Endothelial cell of umbilical vein (primary cell): ENCODE measurements around the gene TARM1. TPM values are rescaled to one million over a fixed set of nuclear protein-coding genes. Genes with fewer than 3 reads are reported as not detected.

Source experiments
- BruUV-seq: library from RNA; stranded (reverse); fragments of 400-500 nt; replicated peaks from 2 replicates; lab custom pipeline; 2021; lab: Mats Ljungman, UMichigan
- CTCF ChIA-PET: fragments of 300-600, 350-600 bp; sonication (Branson Sonifier 250); formaldehyde crosslinking; loops from one replicate; lab custom pipeline; 2021; ENCODE audit warnings: antibody characterized with exemption, inconsistent platforms; lab: Charles Lee
- POLR2A ChIA-PET: fragments of 300-600, 350-600 bp; sonication (Branson Sonifier 250); formaldehyde crosslinking; loops from one replicate; lab custom pipeline; 2021; ENCODE audit warnings: antibody characterized with exemption, inconsistent platforms; lab: Charles Lee
- DNase-seq: peaks from one replicate; pipeline ENCODE4 v3.0.0-alpha.2; 2011; ENCODE audit warnings: low read depth, low spot score
- FAIRE-seq: peaks from 2 replicates; lab custom pipeline; 2011; peaks lifted over from hg19 to GRCh38; lab: Jason Lieb, UNC
- H2AFZ ChIP-seq: 2 replicates; pipeline ENCODE4 v1.6.0; 2012; ENCODE audit warnings: low read depth, low read length, control low read depth, inconsistent platforms
- H3K27ac ChIP-seq: 2 replicates; pipeline ENCODE4 v1.5.1; 2011; ENCODE audit warnings: low read depth, mild to moderate bottlenecking, control low read depth, low read length, moderate library complexity; ENCODE audit not compliant: insufficient read depth
- H3K27me3 ChIP-seq, 2 experiments: 2 replicates each; pipeline versions ENCODE4 v1.6.0 to v1.6.1; 2011; ENCODE audit warnings: low read length in 2 of 2, mixed read lengths in 1 of 2; ENCODE audit not compliant: control insufficient read depth in 2 of 2, insufficient read depth in 2 of 2
- H3K36me3 ChIP-seq, 2 experiments: 2 replicates in 1 of 2; 3 replicates in 1 of 2; pipeline ENCODE4 v1.5.1; 2011; ENCODE audit warnings: low read length in 2 of 2, mild to moderate bottlenecking in 1 of 2, moderate library complexity in 1 of 2; ENCODE audit not compliant: control insufficient read depth in 2 of 2, insufficient read depth in 2 of 2; ENCODE audit errors: extremely low read depth in 1 of 2
- H3K4me1 ChIP-seq: 3 replicates; pipeline ENCODE4 v1.5.1; 2011; ENCODE audit warnings: mild to moderate bottlenecking, low read length; ENCODE audit not compliant: control insufficient read depth, insufficient read depth; ENCODE audit errors: extremely low read depth
- H3K4me2 ChIP-seq: 2 replicates; pipeline ENCODE4 v1.6.1; 2011; ENCODE audit warnings: low read length, control low read depth, mixed read lengths; ENCODE audit not compliant: insufficient read depth
- H3K4me3 ChIP-seq, 3 experiments: fragments of 200-600 bp in 1 of 3; sonication (generic), shearing (Covaris generic) in 1 of 3; replicated peaks in 1 of 3; 2 replicates each; pipeline ENCODE4 v1.5.1; 2011 to 2016; ENCODE audit warnings: control low read depth in 3 of 3, low read length in 3 of 3, mild to moderate bottlenecking in 2 of 3, inconsistent platforms in 1 of 3, low read depth in 1 of 3, moderate library complexity in 1 of 3; ENCODE audit not compliant: insufficient read depth in 1 of 3
- H3K79me2 ChIP-seq: 2 replicates; pipeline ENCODE4 v1.6.0; 2012; ENCODE audit warnings: low read length, inconsistent platforms; ENCODE audit not compliant: control insufficient read depth, insufficient read depth
- H3K9ac ChIP-seq: replicated peaks from 2 replicates; pipeline ENCODE3; 2011; ENCODE audit warnings: low read length, control low read depth; ENCODE audit not compliant: insufficient read depth; ENCODE audit errors: extremely low read depth
- H3K9me1 ChIP-seq: replicated peaks from 3 replicates; pipeline ENCODE4 v1.6.0; 2011; ENCODE audit warnings: mild to moderate bottlenecking, low read length; ENCODE audit not compliant: control insufficient read depth, insufficient read depth; ENCODE audit errors: extremely low read depth
- H3K9me3 ChIP-seq: replicated peaks from 2 replicates; pipeline ENCODE4 v1.5.1; 2012; ENCODE audit warnings: low read length, inconsistent platforms; ENCODE audit not compliant: control insufficient read depth, insufficient read depth
- H4K20me1 ChIP-seq: replicated peaks from 2 replicates; pipeline ENCODE3; 2011; ENCODE audit warnings: mild to moderate bottlenecking, low read length; ENCODE audit not compliant: control insufficient read depth, insufficient read depth; ENCODE audit errors: extremely low read depth
- CTCF ChIP-seq, 2 donors: IDR thresholded peaks; 1 replicate in 1 of 2; 2 replicates in 1 of 2; pipeline ENCODE4 v1.5.1; 2011; ENCODE audit warnings: low read length in 2 of 2, mild to moderate bottlenecking in 2 of 2, moderate library complexity in 2 of 2, control low read depth in 1 of 2, inconsistent platforms in 1 of 2, low read depth in 1 of 2; ENCODE audit not compliant: insufficient read depth in 1 of 2; ENCODE audit errors: extremely low read depth in 1 of 2
- EZH2 ChIP-seq: IDR thresholded peaks from 2 replicates; pipeline ENCODE4 v1.6.1; 2012; ENCODE audit warnings: borderline replicate concordance, low read depth, mild to moderate bottlenecking, moderate library complexity, low read length, inconsistent platforms; ENCODE audit not compliant: severe bottlenecking
- FOS ChIP-seq: IDR thresholded peaks from 2 replicates; pipeline ENCODE4 v1.6.1; 2011; ENCODE audit warnings: mild to moderate bottlenecking, low read length, moderate library complexity, borderline replicate concordance; ENCODE audit not compliant: insufficient read depth
- GATA2 ChIP-seq: IDR thresholded peaks from 2 replicates; pipeline ENCODE4 v1.7.0; 2011; ENCODE audit warnings: low read depth, mild to moderate bottlenecking, moderate library complexity, mixed read lengths, low read length; ENCODE audit not compliant: insufficient read length, insufficient read depth
- JUN ChIP-seq: IDR thresholded peaks from 2 replicates; pipeline ENCODE4 v1.6.1; 2011; ENCODE audit warnings: borderline replicate concordance, low read depth; ENCODE audit not compliant: insufficient read length, insufficient read depth
- MAX ChIP-seq: IDR thresholded peaks from 2 replicates; pipeline ENCODE4 v1.6.1; 2011; ENCODE audit not compliant: insufficient read depth, insufficient read length
- MYC ChIP-seq: IDR thresholded peaks from one replicate; pipeline ENCODE4 v1.6.1; 2011; ENCODE audit warnings: mild to moderate bottlenecking, low read depth, low read length
- POLR2A ChIP-seq: IDR thresholded peaks from 2 replicates; pipeline ENCODE4 v1.6.1; 2012; ENCODE audit warnings: low read depth, mild to moderate bottlenecking, control low read depth, low read length
- POLR2AphosphoS5 ChIP-seq: IDR thresholded peaks from 2 replicates; pipeline ENCODE4 v1.6.1; 2012; ENCODE audit warnings: low read depth, mild to moderate bottlenecking, control low read depth, low read length, moderate library complexity; ENCODE audit not compliant: insufficient read depth
- dilution Hi-C: fragments of 300-500 bp; cut with MboI; formaldehyde crosslinking; loops from one replicate; pipeline ENCODE4 v1.15.0; 2019; ENCODE audit warnings: low sequenced_read_pairs; ENCODE audit not compliant: extremely low pct_ligation_motif_present
- intact Hi-C: fragments of 100-400 bp; cut with micrococcal nuclease; formaldehyde crosslinking; loops from one replicate; pipeline ENCODE4 v1.10.0; 2022
- polyA plus RNA-seq, 4 experiments: library from polyadenylated mRNA; depleted of rRNA in 3 of 4; stranded (reverse) in 3 of 4; unstranded in 1 of 4; fragments of >200 nt; gene quantifications; 2 replicates each; pipeline versions ENCODE4 v1.2.1 to v1.2.3, GENCODE V29; 2011 to 2012; ENCODE audit warnings: missing spikeins in 1 of 4
- total RNA-seq: library from RNA; stranded (reverse); gene quantifications from 2 replicates; pipeline ENCODE4 v1.2.3, GENCODE V29; 2021

Gene TARM1
- total and polyA plus RNA-seq, 2 donors (not counting 3 experiments of a cell fraction or from before 2014, with no cell fraction given): not detected

GRCh38 chr19:54029301-54029700 lies 51.9 kb downstream of the TARM1 start:
- no peak for TF ChIP-seq FOS
- TF ChIP-seq MAX: no peak
- no peak for TF ChIP-seq POLR2AphosphoS5
- no peak for TF ChIP-seq CTCF (IDR thresholded peaks at IDR 0.05; ENCODE audit: extremely low read depth in 1 of 2, insufficient read depth in 1 of 2, low read depth in 1 of 2, low read length in 2 of 2)
- TF ChIP-seq POLR2A: no peak
- TF ChIP-seq EZH2: no peak
- TF ChIP-seq MYC: no peak
- TF ChIP-seq JUN: no peak
- no peak for TF ChIP-seq GATA2
- FAIRE-seq (no peak), DNase-seq (no peak)
- no peaks in the 10 kb centered on the region for H3K9me1 ChIP-seq
- no peaks in the 10 kb centered on the region for H3K27me3 ChIP-seq
- H3K36me3 ChIP-seq: no peaks in the 10 kb centered on the region
- H3K4me2 ChIP-seq: no peak overlapping the region
- no peaks in the 10 kb centered on the region for H3K9me3 ChIP-seq
- POLR2A ChIA-PET: no interaction called here
- CTCF ChIA-PET: interaction anchor here (0.9 to 9.2 kb wide), 46 partner anchors 13 to 834 kb away, joined by 3 to 216 read pairs (median 8); partner anchors contain the start of genes CACNG6, MYADM and PRKCG
- BruUV-seq: no TSS peak
- no peaks in the 10 kb centered on the region for H3K79me2 ChIP-seq
- dilution Hi-C loops (no loop called here), intact Hi-C loops (no loop called here)
- H3K27ac ChIP-seq: no peak overlapping the region
- H3K4me3 ChIP-seq: no peak overlapping the region
- no peaks in the 10 kb centered on the region for H4K20me1 ChIP-seq
- H3K9ac ChIP-seq: no peak overlapping the region
- H3K4me1 ChIP-seq: no peaks in the 10 kb centered on the region
- no peak overlapping the region for H2AFZ ChIP-seq
